ENCODE measurements around the gene ABCA2. TPM values are rescaled to one million over a fixed set of nuclear protein-coding genes. Genes with fewer than 3 reads are reported as not detected.

ABCA2 gene
- total RNA-seq, 1 experiment from 2014 or later: 33.5 TPM

- DNase-seq (ENCODE audit: low spot score): no peak
Measured at GRCh38 chr9:136965771-136966484, 62.1 kb downstream of the ABCA2 start.

GRCh38 chr9:136964833-136965422 is 63.1 kb downstream of the ABCA2 start:
- DNase-seq (ENCODE audit: low spot score): no peak

- peak; percentile 61 for DNase-seq (ENCODE audit: low spot score)
Measured at GRCh38 chr9:136964171-136964689, 63.8 kb downstream of the ABCA2 start.

GRCh38 chr9:136963751-136964150 is 64.3 kb downstream of the ABCA2 start:
- DNase-seq (ENCODE audit: low spot score): no peak

- DNase-seq (ENCODE audit: low spot score): no peak
Measured at GRCh38 chr9:136963341-136963740, 64.7 kb downstream of the ABCA2 start.

GRCh38 chr9:136962701-136963248 is 65.3 kb downstream of the ABCA2 start:
- no peak for DNase-seq (ENCODE audit: low spot score)

GRCh38 chr9:136962163-136962562 is 65.9 kb downstream of the ABCA2 start:
- no peak for DNase-seq (ENCODE audit: low spot score)

GRCh38 chr9:136961279-136962065 is 66.6 kb downstream of the ABCA2 start:
- no peak for DNase-seq (ENCODE audit: low spot score)

- no peak for DNase-seq (ENCODE audit: low spot score)
Measured at GRCh38 chr9:136960938-136961275, 67.1 kb downstream of the ABCA2 start.

- no peak for DNase-seq (ENCODE audit: low spot score)
Measured at GRCh38 chr9:136960212-136960937, 67.7 kb downstream of the ABCA2 start.

GRCh38 chr9:136958898-136959850 is 68.9 kb downstream of the ABCA2 start:
- DNase-seq (ENCODE audit: low spot score): no peak

- DNase-seq (ENCODE audit: low spot score): no peak
Measured at GRCh38 chr9:136958473-136958872, 69.6 kb downstream of the ABCA2 start.

- DNase-seq (ENCODE audit: low spot score): no peak
Measured at GRCh38 chr9:136957901-136958300, 70.1 kb downstream of the ABCA2 start.

GRCh38 chr9:136957461-136957860 is 70.6 kb downstream of the ABCA2 start:
- DNase-seq (ENCODE audit: low spot score): no peak

Other genes with a start within 250 kb of the ABCA2 start
- gene TMEM141, start 236.9 kb downstream of the ABCA2 start, total RNA-seq (2014; rRNA removed; shearing (Covaris generic)): 74.4 and 101 TPM in 2 replicates
- 0.45 and 0.55 TPM in 2 replicates for gene CCDC183, start 231.9 kb downstream of the ABCA2 start, total RNA-seq (2014; rRNA removed; shearing (Covaris generic))
- gene RABL6, start 220.3 kb downstream of the ABCA2 start, total RNA-seq (2014; rRNA removed; shearing (Covaris generic)): 138 and 144 TPM in 2 replicates
- gene AJM1, start 185.8 kb downstream of the ABCA2 start, total RNA-seq (2014; rRNA removed; shearing (Covaris generic)): 1.8 and 2.1 TPM in 2 replicates
- 119 and 151 TPM in 2 replicates for gene PHPT1, start 178.8 kb downstream of the ABCA2 start, total RNA-seq (2014; rRNA removed; shearing (Covaris generic))
- gene MAMDC4, start 175.9 kb downstream of the ABCA2 start, total RNA-seq (2014; rRNA removed; shearing (Covaris generic)): 7.3 and 8.0 TPM in 2 replicates
- 882 and 886 TPM in 2 replicates for gene EDF1, start 161.9 kb downstream of the ABCA2 start, total RNA-seq (2014; rRNA removed; shearing (Covaris generic))
- 20.9 and 28.4 TPM in 2 replicates for gene TRAF2, start 141.7 kb downstream of the ABCA2 start, total RNA-seq (2014; rRNA removed; shearing (Covaris generic))
- 379 and 400 TPM in 2 replicates for gene FBXW5, start 83.5 kb downstream of the ABCA2 start, total RNA-seq (2014; rRNA removed; shearing (Covaris generic))
- gene C8G, start 83.0 kb downstream of the ABCA2 start, total RNA-seq (2014; rRNA removed; shearing (Covaris generic)): not detected in 2 replicates
- 0.07 and 2.2 TPM in 2 replicates for gene LCN12, start 76.0 kb downstream of the ABCA2 start, total RNA-seq (2014; rRNA removed; shearing (Covaris generic))
- 1.6 TPM in 1 of 2 replicates, not detected in the other for gene PTGDS, start 50.7 kb downstream of the ABCA2 start, total RNA-seq (2014; rRNA removed; shearing (Covaris generic))
- 0.26 TPM in 1 of 2 replicates, not detected in the other for gene LCNL1, start 45.2 kb downstream of the ABCA2 start, total RNA-seq (2014; rRNA removed; shearing (Covaris generic))
- 104 and 109 TPM in 2 replicates for gene PAXX, start 35.8 kb downstream of the ABCA2 start, total RNA-seq (2014; rRNA removed; shearing (Covaris generic))
- 126 and 133 TPM in 2 replicates for gene CLIC3, start 31.7 kb downstream of the ABCA2 start, total RNA-seq (2014; rRNA removed; shearing (Covaris generic))
- gene FUT7, start 3.9 kb upstream of the ABCA2 start, total RNA-seq (2014; rRNA removed; shearing (Covaris generic)): 0.07 TPM in 1 of 2 replicates, not detected in the other
- gene NPDC1, start 17.9 kb upstream of the ABCA2 start, total RNA-seq (2014; rRNA removed; shearing (Covaris generic)): 47.4 and 49.6 TPM in 2 replicates
- not detected in 2 replicates for gene ENTPD2, start 25.8 kb upstream of the ABCA2 start, total RNA-seq (2014; rRNA removed; shearing (Covaris generic))
- gene SAPCD2, start 42.3 kb upstream of the ABCA2 start, total RNA-seq (2014; rRNA removed; shearing (Covaris generic)): 76.4 and 92.3 TPM in 2 replicates
- 94.6 and 109 TPM in 2 replicates for gene UAP1L1, start 49.3 kb upstream of the ABCA2 start, total RNA-seq (2014; rRNA removed; shearing (Covaris generic))
- gene MAN1B1, start 58.7 kb upstream of the ABCA2 start, total RNA-seq (2014; rRNA removed; shearing (Covaris generic)): 196 and 197 TPM in 2 replicates
- gene DPP7, start 86.5 kb upstream of the ABCA2 start, total RNA-seq (2014; rRNA removed; shearing (Covaris generic)): 251 and 263 TPM in 2 replicates
- gene GRIN1, start 110.9 kb upstream of the ABCA2 start, total RNA-seq (2014; rRNA removed; shearing (Covaris generic)): not detected in 2 replicates
- not detected in 2 replicates for gene LRRC26, start 141.8 kb upstream of the ABCA2 start, total RNA-seq (2014; rRNA removed; shearing (Covaris generic))
- not detected in 2 replicates for gene TMEM210, start 143.8 kb upstream of the ABCA2 start, total RNA-seq (2014; rRNA removed; shearing (Covaris generic))
- gene ANAPC2, start 160.3 kb upstream of the ABCA2 start, total RNA-seq (2014; rRNA removed; shearing (Covaris generic)): 23.1 and 29.2 TPM in 2 replicates
- gene SSNA1, start 160.4 kb upstream of the ABCA2 start, total RNA-seq (2014; rRNA removed; shearing (Covaris generic)): 257 and 270 TPM in 2 replicates
- 26.9 and 34.5 TPM in 2 replicates for gene TPRN, start 172.5 kb upstream of the ABCA2 start, total RNA-seq (2014; rRNA removed; shearing (Covaris generic))
- gene TMEM203, start 177.4 kb upstream of the ABCA2 start, total RNA-seq (2014; rRNA removed; shearing (Covaris generic)): 115 and 120 TPM in 2 replicates
- 23.8 and 25.5 TPM in 2 replicates for gene NDOR1, start 177.5 kb upstream of the ABCA2 start, total RNA-seq (2014; rRNA removed; shearing (Covaris generic))
- 0.09 and 0.17 TPM in 2 replicates for gene RNF208, start 194.0 kb upstream of the ABCA2 start, total RNA-seq (2014; rRNA removed; shearing (Covaris generic))
- 5.1 and 5.4 TPM in 2 replicates for gene CYSRT1, start 196.9 kb upstream of the ABCA2 start, total RNA-seq (2014; rRNA removed; shearing (Covaris generic))
- gene RNF224, start 199.3 kb upstream of the ABCA2 start, total RNA-seq (2014; rRNA removed; shearing (Covaris generic)): 0.86 and 1.1 TPM in 2 replicates
- gene SLC34A3, start 202.7 kb upstream of the ABCA2 start, total RNA-seq (2014; rRNA removed; shearing (Covaris generic)): 1.1 and 1.6 TPM in 2 replicates
- 599 and 717 TPM in 2 replicates for gene TUBB4B, start 213.1 kb upstream of the ABCA2 start, total RNA-seq (2014; rRNA removed; shearing (Covaris generic))
- not detected in 2 replicates for gene STPG3, start 223.0 kb upstream of the ABCA2 start, total RNA-seq (2014; rRNA removed; shearing (Covaris generic))
- 104 and 116 TPM in 2 replicates for gene NELFB, start 227.1 kb upstream of the ABCA2 start, total RNA-seq (2014; rRNA removed; shearing (Covaris generic))
- gene TOR4A, start 249.5 kb upstream of the ABCA2 start, total RNA-seq (2014; rRNA removed; shearing (Covaris generic)): 79.6 and 94.5 TPM in 2 replicates

Data from A172 (cell line).